NK-92 (cell line): Measurements from ENCODE around the gene NSD2.
"Not testable (repeated sequence)": the region's sequence is repeated elsewhere in the genome, so short reads cannot be mapped to it uniquely, and the experiment has no call there.

Source experiments
- DNase-seq: peaks from one replicate; lab custom pipeline; 2025; ENCODE audit not compliant: unreplicated experiment; lab: John Stamatoyannopoulos, UW

The NSD2 gene

DNA sequence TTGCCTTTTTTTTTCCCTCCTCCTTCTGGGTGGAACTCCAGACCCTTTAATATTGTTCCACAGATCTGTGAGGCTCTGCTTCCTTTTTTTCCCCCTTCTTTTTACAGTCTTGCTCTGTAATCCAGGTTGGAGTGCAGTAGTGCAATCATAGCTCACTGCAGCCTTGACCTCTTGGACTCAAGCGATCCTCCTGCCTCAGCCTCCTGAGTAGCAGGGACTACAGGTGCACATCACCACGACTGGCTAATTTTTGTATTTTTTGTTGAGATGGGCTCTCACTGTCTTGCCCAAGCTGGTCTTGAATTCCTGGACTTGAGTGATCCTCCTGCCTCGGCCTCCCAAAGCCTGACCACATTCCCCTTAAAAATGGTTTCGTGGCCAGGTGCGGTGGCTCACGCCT, 26.8 kb downstream of the NSD2 start:
- DNase-seq, result no peak

DNA sequence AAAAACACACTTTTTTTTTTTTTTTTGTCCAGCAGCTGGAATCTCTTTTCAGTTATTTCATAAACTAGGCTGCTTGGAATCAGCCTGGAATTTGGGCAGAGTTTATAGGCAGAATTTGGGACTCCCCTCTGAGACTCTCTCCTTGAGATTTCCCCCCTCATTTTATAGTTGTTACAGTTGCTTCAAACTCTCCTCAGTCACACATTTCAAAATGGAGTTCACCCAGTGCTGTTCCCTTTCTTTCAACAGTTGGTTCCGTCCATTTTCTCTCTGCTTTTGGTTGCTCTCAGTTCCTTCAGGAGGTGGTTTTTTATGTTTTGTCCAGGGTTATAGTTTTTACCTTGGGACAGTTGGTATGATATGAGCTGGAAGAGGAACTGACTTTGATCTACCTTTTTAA, 27.5 kb downstream of the NSD2 start:
- no peak for DNase-seq

DNA sequence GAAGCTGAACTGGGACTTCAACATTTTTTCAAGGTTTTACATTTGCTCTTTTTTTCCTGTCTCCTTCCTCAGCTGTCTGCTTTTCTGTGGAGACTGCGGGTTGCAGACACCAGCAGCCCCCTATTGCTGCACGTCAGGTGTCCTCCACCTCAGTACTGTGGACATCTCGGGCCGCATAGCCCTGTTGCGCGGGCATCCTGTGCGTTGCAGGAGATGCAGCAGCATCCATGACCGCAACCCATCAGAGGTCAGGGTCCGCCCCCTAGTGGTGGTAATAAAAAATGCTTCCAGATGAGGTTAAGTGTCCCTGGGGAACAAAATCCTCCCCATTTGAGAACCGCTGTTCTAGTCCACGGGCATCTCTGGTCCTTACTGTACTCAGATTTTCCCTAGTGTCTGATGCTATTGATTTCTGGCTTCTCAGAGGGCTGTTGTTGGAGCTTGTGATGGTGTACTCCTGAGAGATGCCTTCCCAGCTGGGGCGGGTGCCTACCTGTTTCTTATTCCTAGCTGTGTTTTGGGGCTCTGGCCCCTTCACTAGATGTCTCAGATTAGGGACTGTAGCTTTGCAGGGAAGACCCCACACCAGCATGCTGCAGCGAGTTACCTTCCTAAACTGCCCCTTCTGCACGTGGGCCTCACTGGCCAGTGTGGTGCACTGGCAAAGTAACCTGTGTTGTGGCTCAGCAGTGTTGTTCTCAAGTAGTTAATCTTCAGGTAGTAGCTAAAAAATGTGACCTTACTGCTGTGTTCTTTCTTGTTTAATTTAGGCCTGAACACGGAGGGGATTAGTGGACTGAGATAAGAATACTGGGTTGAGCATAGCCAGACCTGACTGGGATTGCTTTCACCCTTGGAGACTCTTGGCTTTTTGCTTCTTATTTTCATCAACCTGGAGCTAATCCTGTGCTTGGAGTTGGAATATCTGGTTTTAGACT, 28.2 kb downstream of the NSD2 start:
- DNase-seq, result no peak

DNA sequence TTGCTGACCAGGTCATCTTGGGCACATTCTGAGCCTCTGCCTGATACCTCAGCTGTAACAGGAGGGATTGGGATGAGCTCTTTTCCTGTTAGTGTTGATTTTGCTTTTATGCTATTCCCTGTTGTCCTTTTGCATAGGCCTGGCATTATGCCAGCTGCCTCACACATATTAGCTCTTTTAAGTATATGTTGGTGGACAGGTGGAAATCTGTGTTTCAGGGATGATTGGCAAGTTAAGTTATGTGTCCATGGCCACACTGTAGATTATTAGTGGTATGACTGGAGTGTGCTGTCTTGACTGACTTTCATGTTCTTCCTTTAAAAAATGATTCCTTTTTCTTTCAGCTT, 28.9 kb downstream of the NSD2 start:
- DNase-seq, result no peak

DNA sequence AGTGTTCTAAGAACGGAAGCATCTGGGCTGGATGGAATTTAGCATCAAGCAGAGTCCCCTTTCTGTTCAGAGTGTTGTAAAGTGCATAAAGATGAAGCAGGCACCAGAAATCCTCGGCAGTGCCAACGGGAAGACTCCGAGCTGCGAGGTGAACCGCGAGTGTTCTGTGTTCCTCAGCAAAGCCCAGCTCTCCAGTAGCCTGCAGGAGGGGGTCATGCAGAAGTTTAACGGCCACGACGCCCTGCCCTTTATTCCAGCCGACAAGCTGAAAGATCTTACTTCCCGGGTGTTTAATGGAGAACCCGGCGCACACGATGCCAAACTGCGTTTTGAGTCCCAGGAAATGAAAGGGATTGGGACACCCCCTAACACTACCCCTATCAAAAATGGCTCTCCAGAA, 29.4 kb downstream of the NSD2 start:
- no peak for DNase-seq

DNA sequence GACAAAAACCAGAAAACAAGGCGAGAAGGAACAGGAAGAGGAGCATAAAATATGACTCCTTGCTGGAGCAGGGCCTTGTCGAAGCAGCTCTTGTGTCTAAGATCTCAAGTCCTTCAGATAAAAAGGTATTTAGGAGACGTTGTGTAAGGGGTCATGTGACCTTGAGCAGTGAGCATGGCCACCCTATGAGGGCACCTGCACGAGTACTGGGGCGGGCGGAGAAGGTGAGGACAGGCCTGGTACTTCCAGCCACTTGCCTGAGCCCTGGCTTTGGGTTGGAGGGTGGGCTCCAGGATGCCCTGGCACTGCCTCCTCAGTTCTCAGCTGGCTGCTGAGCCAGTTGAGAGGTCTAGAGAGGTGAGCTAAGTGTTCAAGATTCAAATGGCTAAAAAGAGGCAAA, 29.9 kb downstream of the NSD2 start:
- no peak for DNase-seq

DNA sequence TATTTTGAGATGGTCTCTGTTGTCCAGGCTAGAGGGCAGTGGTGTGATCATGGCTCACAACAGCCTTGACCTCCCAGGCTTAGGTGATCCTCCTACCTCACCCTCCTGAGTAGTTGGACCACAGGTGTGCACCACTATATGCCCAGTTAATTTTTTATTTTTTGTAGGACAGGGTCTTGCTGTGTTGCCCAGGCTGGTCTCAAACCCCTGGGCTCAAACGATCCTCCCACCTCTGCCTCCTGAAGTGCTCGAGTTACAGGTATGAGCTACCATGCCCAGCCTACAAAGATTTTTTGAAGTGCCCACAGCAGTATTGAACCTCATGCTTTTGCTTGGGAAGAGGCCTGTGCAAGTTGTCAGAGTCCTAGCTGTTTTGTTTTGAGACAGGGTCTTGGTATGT, 31.1 kb downstream of the NSD2 start:
- DNase-seq, result no peak

DNA sequence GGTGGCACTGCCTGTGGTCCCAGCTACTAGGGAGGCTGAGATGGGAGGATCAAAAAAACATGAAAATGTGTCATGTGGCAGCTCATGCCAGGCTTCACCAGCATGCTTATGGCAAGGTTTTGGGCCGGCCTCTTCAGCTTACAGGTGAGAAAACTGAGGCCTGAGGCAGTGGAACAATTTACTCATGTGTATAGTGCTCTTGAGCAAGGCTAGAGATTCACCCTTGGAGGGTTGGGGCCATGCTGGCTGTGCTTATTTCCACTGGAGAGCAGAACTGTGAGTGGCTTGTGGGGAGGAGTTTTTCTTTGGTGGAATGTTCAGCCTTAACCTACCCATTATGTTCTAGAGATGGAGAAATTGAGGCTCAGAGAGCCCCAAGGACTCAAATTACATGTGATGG, 31.8 kb downstream of the NSD2 start:
- no peak for DNase-seq

DNA sequence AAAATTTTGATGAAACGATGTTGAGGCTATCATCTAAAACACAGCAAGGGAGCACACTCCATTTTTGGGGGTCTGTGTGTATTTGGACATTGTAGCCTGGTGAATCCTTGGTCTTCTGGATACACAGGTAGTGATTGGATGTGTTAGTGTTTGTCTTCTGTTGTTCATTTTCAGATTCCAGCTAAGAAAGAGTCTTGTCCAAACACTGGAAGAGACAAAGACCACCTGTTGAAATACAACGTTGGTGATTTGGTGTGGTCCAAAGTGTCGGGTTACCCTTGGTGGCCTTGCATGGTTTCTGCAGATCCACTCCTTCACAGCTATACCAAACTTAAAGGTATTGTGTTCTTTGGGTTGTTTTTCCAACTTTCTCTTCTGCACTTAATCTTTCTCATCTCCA, 32.8 kb downstream of the NSD2 start:
- DNase-seq, result no peak

DNA sequence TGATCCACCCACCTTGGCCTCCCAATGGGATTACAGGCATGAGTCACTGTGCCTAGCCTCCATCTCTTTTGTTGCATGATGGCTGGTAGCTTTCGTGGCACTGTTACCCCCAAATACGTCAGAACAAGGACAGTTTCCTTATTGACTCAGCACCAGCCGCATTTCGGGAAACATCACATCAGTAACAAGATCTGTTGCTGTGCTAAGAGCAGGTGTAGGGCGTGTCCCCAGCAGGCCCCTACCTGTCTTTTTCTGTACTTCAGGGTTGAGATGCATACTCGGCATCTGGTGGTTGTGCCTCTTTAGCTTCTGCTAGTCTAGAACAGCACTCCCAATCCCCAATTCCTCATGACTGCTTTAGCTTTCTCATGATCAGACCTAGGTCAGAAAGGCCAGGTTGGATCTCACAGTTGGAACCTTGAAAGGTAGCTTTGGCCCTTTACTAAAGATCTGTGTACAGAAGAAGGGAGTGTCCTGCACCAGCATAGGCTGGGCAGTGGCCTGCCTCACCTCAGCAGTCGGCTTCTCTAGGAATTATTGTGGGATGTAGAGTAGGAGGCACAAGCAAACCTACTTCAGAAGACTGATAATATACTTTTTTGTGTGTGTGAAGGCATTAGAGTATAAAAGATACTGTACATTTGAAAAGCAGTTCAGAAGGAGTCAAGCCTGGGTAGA, 36.8 kb downstream of the NSD2 start:
- DNase-seq, result no peak

DNA sequence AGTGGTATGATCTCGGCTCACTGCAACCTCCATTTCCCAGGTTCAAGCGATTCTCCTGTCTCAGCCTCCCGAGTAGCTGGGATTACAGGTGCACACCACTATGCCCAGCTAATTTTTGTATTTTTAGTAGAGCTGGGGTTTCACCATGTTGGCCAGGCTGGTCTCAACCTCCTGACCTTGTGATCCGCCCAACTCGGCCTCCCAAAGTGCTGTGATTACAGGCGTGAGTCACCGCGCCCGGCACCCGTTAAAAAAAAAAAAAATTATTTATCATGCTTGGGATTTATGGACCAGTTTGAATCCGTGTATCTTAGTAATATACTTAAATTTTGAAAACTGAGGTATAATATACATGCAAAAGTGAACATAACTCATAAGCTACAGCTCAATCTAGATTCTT, 38.5 kb downstream of the NSD2 start:
- DNase-seq, result not testable (repeated sequence)

DNA sequence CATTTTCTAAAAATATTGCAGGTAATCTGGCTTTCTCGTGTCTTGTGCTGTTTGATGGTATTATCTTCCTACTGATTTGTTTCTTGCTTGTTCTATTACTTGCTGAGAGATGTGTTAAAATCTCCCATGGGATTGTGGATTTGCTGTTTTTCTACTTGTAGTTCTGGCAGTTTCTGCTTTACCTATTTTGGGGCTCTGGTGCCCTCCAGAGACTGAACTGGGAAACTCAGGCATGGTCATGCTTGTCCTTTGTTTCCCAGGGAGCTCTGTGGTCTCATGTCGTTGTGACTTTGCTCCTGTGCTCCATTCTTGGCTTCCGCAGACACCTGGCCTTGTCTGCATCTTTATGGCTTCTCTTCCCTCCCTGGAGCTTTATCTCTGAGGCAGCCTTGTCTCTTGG, 39.5 kb downstream of the NSD2 start:
- no peak for DNase-seq

DNA sequence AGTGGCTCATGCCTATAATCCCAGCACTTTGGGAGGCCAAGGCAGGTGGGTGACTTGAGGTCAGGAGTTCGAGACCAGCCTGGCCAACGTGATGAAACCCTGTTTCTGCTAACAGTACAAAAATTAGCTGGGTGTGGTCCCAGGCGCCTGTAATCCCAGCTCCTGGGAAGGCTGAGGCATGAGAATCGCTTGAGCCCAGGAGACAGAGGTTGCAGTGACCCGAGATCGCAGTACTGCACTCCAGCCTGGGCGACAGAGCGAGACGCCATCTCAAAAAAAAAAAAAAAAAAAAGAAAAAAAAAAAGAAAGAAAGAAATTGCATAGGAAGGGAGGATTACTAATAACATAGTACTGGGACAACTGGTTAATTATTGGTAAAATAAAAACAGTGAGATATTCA, 40.1 kb downstream of the NSD2 start:
- DNase-seq, result not testable (repeated sequence)

DNA sequence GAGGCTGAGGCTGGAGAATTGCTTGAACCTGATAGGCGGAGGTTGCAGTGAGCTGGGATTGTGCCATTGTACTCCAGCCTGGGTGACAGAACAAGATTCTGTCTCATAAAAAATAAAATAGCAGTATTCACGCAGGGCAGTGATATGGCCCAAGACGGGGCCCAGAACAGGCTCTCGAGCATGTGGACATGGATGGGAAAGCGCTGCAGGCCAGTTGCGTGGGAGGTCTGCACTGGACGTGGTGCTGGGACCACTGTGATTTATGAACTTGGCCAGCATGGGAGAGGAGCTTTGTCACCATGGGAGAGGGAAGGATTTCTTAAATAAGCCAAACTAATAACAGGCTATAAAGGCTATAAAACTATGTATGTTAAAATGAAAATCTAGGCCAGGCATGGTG, 51.6 kb downstream of the NSD2 start:
- DNase-seq, result no peak

DNA sequence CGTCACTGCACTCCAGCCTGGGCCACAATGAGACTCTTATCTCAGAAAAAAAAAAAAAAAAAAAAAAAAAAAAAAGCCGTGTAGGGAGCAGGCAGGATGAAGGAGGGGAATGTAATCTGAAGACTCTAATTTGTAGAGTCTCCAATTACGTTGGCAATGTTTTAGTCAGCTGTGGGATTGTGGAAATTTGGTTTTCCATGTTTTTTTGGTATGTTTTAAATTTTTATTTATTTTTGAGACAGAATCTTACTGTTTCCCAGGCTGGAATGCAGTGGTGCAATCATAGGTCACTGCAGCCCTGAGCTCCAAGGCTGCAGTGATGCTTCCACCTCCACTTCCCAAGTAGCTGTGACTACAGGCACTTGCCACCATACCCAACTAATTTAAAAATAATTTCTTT, 56.5 kb downstream of the NSD2 start:
- DNase-seq, result no peak

DNA sequence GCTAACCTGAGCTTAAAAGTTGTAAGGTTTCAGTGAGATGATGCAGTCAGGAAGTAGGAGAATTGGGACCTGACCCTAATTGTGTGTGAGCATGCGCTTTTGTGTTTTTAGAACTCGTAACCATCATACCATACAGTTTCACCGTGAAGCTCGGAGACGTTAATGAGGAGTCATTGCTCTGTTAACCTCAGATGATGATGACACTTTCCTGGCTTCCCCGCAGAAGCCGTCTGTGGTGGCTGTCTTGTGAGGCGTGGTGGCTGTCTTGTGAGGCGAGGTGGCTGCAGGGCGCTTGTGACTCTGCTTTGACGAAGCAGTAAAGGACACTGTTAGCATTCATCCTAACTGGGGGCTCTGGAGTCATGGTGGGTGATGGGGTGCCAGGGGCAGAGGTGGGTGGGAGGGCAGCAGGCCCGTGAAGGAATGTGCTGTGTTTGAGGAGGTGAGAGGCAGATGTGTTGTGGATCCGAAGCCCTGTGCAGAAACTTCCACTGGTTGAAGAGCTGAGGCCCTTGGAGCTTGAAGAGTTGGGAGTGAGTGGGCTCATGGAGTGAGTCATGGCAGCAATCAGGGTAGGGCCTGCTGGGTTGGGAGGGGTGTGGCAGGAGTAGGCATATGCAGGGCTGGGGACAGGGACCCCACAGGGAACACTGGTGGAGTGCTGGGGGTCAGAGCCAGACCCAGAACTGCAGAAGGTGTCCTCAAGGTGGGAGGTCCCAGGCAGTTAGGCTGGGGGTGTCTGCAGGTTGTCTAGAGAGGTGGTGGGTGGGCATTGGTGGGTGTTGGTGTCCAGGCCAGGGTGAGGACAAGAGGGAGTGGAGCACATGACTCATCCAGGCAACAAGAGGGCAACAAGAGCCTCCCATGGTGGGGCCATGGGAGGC, 57.4 kb downstream of the NSD2 start:
- no peak for DNase-seq

DNA sequence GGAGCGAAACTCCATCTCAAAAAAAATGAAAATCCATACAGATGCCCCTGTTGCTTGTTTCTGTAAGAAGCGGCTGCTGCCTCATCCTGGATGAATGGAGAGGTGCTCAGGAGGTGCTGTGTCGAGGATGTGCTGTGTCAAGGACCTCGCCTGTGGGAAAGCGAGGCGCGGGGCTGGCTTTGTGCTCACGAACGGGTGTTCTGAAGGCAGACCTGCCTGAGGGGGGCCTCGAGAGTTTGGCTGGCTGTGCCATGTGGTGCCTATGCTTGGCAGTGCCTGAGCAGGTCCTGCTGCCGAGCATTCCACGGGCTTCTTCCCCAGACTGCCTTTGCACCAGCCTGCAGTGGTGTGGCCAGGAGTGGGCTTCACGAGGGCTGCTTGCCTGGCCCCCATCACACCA, 61.5 kb downstream of the NSD2 start:
- no peak for DNase-seq

DNA sequence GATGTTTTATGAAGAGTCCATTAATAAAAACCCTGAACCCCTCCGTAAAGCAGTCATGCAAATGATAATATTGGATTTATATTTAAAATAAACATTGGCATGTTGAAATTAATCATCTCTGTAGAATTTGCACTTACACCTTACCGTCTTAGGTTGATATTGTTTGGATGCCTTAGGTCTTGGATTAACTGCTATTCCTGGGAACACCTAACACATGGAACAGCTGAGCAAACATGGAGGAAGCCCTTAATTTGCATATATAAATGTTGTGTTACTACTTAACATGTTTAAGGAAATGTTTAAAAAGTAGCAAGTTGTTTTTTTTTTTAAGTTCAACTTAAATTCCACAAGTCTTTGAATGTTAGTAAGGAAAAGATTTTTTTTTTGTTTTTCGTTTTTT, 62.5 kb downstream of the NSD2 start:
- no peak for DNase-seq

DNA sequence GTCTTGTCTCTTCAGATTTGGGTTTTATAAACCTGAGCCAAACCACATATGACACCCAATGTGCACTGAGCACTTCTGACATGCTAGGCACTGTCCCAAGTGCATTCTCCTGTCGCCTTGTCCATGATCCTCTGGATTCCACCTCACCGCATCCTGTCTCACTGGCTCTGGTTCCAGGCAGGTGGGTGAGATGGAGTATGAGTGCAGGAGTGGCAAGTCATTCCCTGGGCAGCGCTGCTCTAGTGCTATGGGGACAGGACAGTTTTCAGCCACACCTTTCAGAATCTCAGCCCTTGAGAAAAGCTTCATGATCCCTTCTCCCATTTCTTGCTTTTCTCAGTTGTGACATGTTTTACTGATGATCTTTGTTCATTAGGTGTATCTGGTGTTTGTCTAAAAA, 66.4 kb downstream of the NSD2 start:
- DNase-seq, result no peak

DNA sequence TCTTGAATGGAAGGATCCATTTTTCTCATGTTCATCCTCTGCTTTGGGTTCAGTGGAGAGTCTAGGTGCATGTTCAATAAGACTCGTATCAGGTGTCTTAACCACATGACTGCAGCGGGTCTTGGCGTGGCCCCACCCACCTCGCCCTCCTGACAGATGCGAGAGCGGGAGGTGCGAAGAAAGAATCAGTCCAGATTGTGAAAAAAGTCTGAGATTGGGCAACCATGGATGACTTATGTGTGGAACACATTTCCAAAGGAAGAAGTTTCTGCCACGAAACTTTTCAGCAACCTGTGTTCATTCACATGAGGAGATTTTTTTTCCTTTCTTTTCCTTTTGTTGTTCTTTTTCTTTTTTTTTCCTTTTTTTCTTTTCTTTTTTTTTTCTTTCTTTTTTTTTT, 66.8 kb downstream of the NSD2 start:
- no peak for DNase-seq

DNA sequence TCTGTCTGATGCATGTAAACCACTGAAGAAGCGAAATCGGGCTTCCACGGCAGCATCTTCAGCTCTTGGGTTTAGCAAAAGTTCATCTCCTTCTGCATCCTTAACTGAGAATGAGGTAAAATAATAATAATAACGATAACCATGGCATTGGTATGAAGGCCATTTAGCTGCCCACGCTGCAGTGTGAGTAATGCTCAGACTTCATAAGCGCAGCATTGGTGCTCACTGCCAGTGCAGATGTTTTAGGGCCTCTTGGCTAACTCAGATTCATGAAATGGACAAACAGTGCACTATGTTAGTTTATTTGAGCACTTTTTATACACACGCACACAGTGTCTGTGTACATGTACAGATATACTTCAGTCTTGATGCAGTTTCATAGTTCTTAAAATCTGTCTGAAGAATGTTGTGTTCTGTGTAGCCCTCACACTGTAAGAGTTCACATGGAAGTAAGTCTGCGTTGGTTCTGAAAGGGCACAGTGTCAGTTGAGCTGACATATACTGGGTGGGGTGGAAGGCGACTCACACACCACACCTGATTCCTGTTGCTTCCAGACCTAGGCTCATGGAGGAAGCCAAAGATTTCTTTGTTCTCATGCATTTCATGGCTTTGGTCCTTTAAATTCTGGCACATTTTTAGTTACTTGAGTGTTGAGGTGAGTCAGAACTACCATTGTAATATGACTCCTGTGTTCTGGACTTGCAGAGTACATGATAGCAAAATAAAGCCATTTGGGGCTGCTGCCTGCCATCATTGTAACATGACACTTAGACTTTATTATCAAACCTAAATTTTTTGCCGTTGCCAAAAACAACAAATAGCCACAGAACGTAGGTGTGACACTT, 68.7 kb downstream of the NSD2 start:
- no peak for DNase-seq
